Esophagus muscularis mucosa (tissue), 4 donors: ENCODE data around the gene ELOF1. TPM values are rescaled to one million over a fixed set of nuclear protein-coding genes. Genes with fewer than 3 reads are reported as not detected.
A peak's percentile ranks its signal among the peaks of the same experiment; 100 is the strongest.

ENCODE experiments used
- DNase-seq: peaks from one replicate; pipeline ENCODE4 v3.0.0-alpha.2; 2017; ENCODE audit errors: extremely low spot score
- H3K27ac ChIP-seq, 4 donors: fragments of 200-600 bp; sonication (generic); replicated peaks in 1 of 4; 1 replicate in 3 of 4; 2 replicates in 1 of 4; pipeline ENCODE4 v1.5.1; 2016 to 2019; ENCODE audit warnings: mild to moderate bottlenecking in 1 of 4
- H3K27me3 ChIP-seq, 4 donors: fragments of 200-600 bp; sonication (generic); one replicate each; pipeline versions ENCODE4 v1.5.1 to v1.6.0; 2016 to 2019
- H3K36me3 ChIP-seq, 4 donors: fragments of 200-600 bp; sonication (generic); one replicate each; pipeline ENCODE4 v1.5.1; 2016 to 2019
- H3K4me1 ChIP-seq, 4 donors: fragments of 200-600 bp; sonication (generic); one replicate each; pipeline ENCODE4 v1.5.1; 2016 to 2019
- H3K4me3 ChIP-seq, 4 donors: fragments of 200-600 bp; sonication (generic); 1 replicate in 2 of 4; 2 replicates in 2 of 4; pipeline ENCODE4 v1.5.1; 2016 to 2019; ENCODE audit warnings: mild to moderate bottlenecking in 4 of 4, moderate library complexity in 1 of 4
- H3K9me3 ChIP-seq, 4 donors: fragments of 200-600 bp; sonication (generic); 1 replicate in 3 of 4; 2 replicates in 1 of 4; pipeline ENCODE4 v1.5.1; 2016 to 2019
- CTCF ChIP-seq, 3 experiments: fragments of 200-600 bp in 2 of 3; fragments of 450-650 bp in 1 of 3; sonication (generic) in 2 of 3; IDR thresholded peaks; one replicate each; pipeline ENCODE4 v1.5.1; 2017 to 2019; ENCODE audit warnings: antibody characterized with exemption in 3 of 3, mild to moderate bottlenecking in 2 of 3, moderate library complexity in 1 of 3
- EP300 ChIP-seq: sonication (generic); formaldehyde crosslinking; IDR thresholded peaks from one replicate; pipeline ENCODE4 v1.6.1; 2017; ENCODE audit warnings: antibody characterized with exemption
- POLR2A ChIP-seq: fragments of 450-650 bp; IDR thresholded peaks from one replicate; pipeline ENCODE4 v1.6.1; 2017; ENCODE audit warnings: antibody characterized with exemption, moderate library complexity, mild to moderate bottlenecking, low read depth
- POLR2AphosphoS5 ChIP-seq, 2 donors: sonication (generic); formaldehyde crosslinking; IDR thresholded peaks; one replicate each; pipeline ENCODE4 v1.6.1; 2017; ENCODE audit warnings: antibody characterized with exemption in 2 of 2
- WGBS: methylation state at CpG from one replicate; pipeline ENCODE4 v1.1.5; 2018; 5-methylcytosine and 5-hydroxymethylcytosine counted together
- intact Hi-C: fragments of 100-400 bp; cut with DNase I; formaldehyde crosslinking; loops from one replicate; pipeline ENCODE4 v1.15.1; 2023
- total RNA-seq, 4 donors: library from RNA; depleted of rRNA; stranded (reverse); fragments of >200 nt; gene quantifications; one replicate each; pipeline versions ENCODE4 v1.1.0 to v1.2.1, GENCODE V29; 2016

The ELOF1 gene
- total RNA-seq, 4 donors from 2014 or later = 27.0 to 39.1 (median 30.5) TPM

- 1% methylated on average over 19 of the region's 67 CpGs for whole genome bisulfite sequencing
- no peaks in the 10 kb centered on the region for H3K9me3 ChIP-seq
- peak within 1 kb of the TSS; percentile 86 to 93 (median 92) for H3K27ac ChIP-seq
- no peaks in the 10 kb centered on the region for H3K27me3 ChIP-seq
- H3K36me3 ChIP-seq = peaks cover 0 to 2% (median 0%) of the 10 kb centered on the region in 4 donors
- peaks cover 10 to 42% (median 36%) of the 10 kb centered on the region in 4 donors for H3K4me1 ChIP-seq
- intact Hi-C loops = no loop called here
- TF ChIP-seq EP300 = no peak
- peak; percentile 76 for TF ChIP-seq POLR2A
- peak; percentile 96 to 98 for TF ChIP-seq POLR2AphosphoS5 (IDR thresholded peaks at IDR 0.05)
- TF ChIP-seq CTCF (IDR thresholded peaks at IDR 0.05) = peak; percentile 18 to 50 (median 48)
- peak; percentile 100 for DNase-seq
- peak within 1 kb of the TSS; percentile 71 to 97 (median 90) for H3K4me3 ChIP-seq
These were observed 38.4 kb upstream of the ELOF1 start, which contains the start of gene ZNF627 for GRCh38 chr19:11597202-11598102. Gene ZNF627, plus strand, starts transcription at chr19:11597483. Its CDS starts 145 bp downstream, at chr19:11597628.

GRCh38 chr19:11596156-11596555, 37.1 kb upstream of the ELOF1 start:
- intact Hi-C loops = no loop called here
- Histone ChIP-seq H3K27ac (peak overlapping the region in 1 of 4 donors; percentile 92), H3K36me3 (peaks cover 0 to 2% (median 0%) of the 10 kb centered on the region in 4 donors), H3K4me1 (peaks cover 10 to 40% (median 33%) of the 10 kb centered on the region in 4 donors), H3K4me3 (no peak overlapping the region), H3K27me3 (no peaks in the 10 kb centered on the region), H3K9me3 (no peaks in the 10 kb centered on the region)
- 84% methylated on average over 10 of the region's 10 CpGs for WGBS
- TF ChIP-seq POLR2AphosphoS5 (IDR thresholded peaks at IDR 0.05) (no peak), CTCF (IDR thresholded peaks at IDR 0.05) (no peak), POLR2A (no peak), EP300 (no peak)
- DNase-seq = no peak

- TF ChIP-seq CTCF (IDR thresholded peaks at IDR 0.05) (no peak), EP300 (no peak), POLR2A (no peak), POLR2AphosphoS5 (IDR thresholded peaks at IDR 0.05) (no peak)
- no peak for DNase-seq
- WGBS = 80% methylated on average over 4 of the region's 4 CpGs
- no peaks in the 10 kb centered on the region for H3K27me3 ChIP-seq
- no peaks in the 10 kb centered on the region for H3K36me3 ChIP-seq
- no peak overlapping the region for H3K4me3 ChIP-seq
- no peak overlapping the region for H3K27ac ChIP-seq
- intact Hi-C loops = no loop called here
- no peaks in the 10 kb centered on the region for H3K9me3 ChIP-seq
- peaks cover 10 to 21% (median 19%) of the 10 kb centered on the region in 4 donors for H3K4me1 ChIP-seq
These were observed 35.1 kb upstream of the ELOF1 start for GRCh38 chr19:11594084-11594483.

GRCh38 chr19:11587975-11588631, 29.1 kb upstream of the ELOF1 start:
- DNase-seq = no peak
- no peak overlapping the region for H3K27ac ChIP-seq
- TF ChIP-seq POLR2A (no peak), CTCF (IDR thresholded peaks at IDR 0.05) (no peak), EP300 (no peak), POLR2AphosphoS5 (IDR thresholded peaks at IDR 0.05) (no peak)
- H3K36me3 ChIP-seq = no peaks in the 10 kb centered on the region
- no peaks in the 10 kb centered on the region for H3K27me3 ChIP-seq
- H3K4me3 ChIP-seq = no peak overlapping the region
- intact Hi-C loops = loop anchor here (1.0 to 5.0 kb wide), 2 partner anchors 92 to 296 kb away; no protein-coding TSS in a partner anchor
- H3K9me3 ChIP-seq = no peaks in the 10 kb centered on the region
- peaks cover 0 to 5% (median 2%) of the 10 kb centered on the region in 4 donors for H3K4me1 ChIP-seq
- WGBS = 67% methylated on average over 13 of the region's 13 CpGs
